T1000 (cell line): ENCODE results near the gene PJA1.

Experiments used
- DNase-seq: peaks from one replicate; lab custom pipeline; 2025; ENCODE audit warnings: mixed read lengths; lab: John Stamatoyannopoulos, UW

PJA1 gene

GRCh38 chrX:69142788-69143469, 22.3 kb downstream of the PJA1 start:
- DNase-seq: no peak

GRCh38 chrX:69140837-69141236, 24.4 kb downstream of the PJA1 start:
- no peak for DNase-seq

GRCh38 chrX:69139516-69139915, 25.7 kb downstream of the PJA1 start:
- DNase-seq: no peak

- DNase-seq: no peak
Measured at GRCh38 chrX:69138512-69138911, 26.7 kb downstream of the PJA1 start.

GRCh38 chrX:69138118-69138390, 27.2 kb downstream of the PJA1 start:
- no peak for DNase-seq

- no peak for DNase-seq
Measured at GRCh38 chrX:69137371-69138117, 27.7 kb downstream of the PJA1 start.

- no peak for DNase-seq
Measured at GRCh38 chrX:69136546-69137331, 28.5 kb downstream of the PJA1 start.

GRCh38 chrX:69133921-69134542, 31.2 kb downstream of the PJA1 start:
- DNase-seq: no peak

GRCh38 chrX:69131886-69132285, 33.4 kb downstream of the PJA1 start:
- DNase-seq: no peak

GRCh38 chrX:69130439-69130838, 34.8 kb downstream of the PJA1 start:
- no peak for DNase-seq

- DNase-seq: no peak
Measured at GRCh38 chrX:69128588-69128987, 36.7 kb downstream of the PJA1 start.

GRCh38 chrX:69127466-69127865, 37.8 kb downstream of the PJA1 start:
- no peak for DNase-seq

- DNase-seq: no peak
Measured at GRCh38 chrX:69126642-69127041, 38.6 kb downstream of the PJA1 start.

- DNase-seq: no peak
Measured at GRCh38 chrX:69125094-69125493, 40.2 kb downstream of the PJA1 start.

- no peak for DNase-seq
Measured at GRCh38 chrX:69124108-69124507, 41.1 kb downstream of the PJA1 start.

- no peak for DNase-seq
Measured at GRCh38 chrX:69123481-69123880, 41.8 kb downstream of the PJA1 start.

- DNase-seq: no peak
Measured at GRCh38 chrX:69121321-69122000, 43.8 kb downstream of the PJA1 start.

GRCh38 chrX:69120476-69120875, 44.8 kb downstream of the PJA1 start:
- DNase-seq: no peak

- DNase-seq: no peak
Measured at GRCh38 chrX:69119122-69119521, 46.1 kb downstream of the PJA1 start.

GRCh38 chrX:69117876-69118526, 47.3 kb downstream of the PJA1 start:
- no peak for DNase-seq

GRCh38 chrX:69116077-69116476, 49.2 kb downstream of the PJA1 start:
- DNase-seq: no peak

- DNase-seq: no peak
Measured at GRCh38 chrX:69113723-69114122, 51.5 kb downstream of the PJA1 start.
